ENCODE results near the gene CACNA2D1.

DNA sequence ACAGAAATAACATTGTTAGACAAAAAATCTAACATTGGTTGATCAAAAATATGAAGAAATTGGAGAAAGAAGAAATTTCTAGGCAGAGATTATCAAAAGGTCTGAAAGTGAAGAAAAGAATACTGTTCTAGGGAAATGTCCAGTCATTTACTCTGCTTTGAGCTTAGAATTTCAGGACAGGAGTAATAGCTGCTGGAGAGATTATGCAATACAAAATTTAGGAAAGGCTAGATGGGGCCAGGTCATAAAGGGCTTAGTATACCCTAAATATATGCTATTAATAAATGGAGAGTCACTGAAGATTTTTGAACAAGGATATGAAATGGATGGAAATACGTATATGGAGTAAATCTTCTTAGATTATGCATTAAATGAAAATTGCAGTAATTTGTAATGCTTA is 279.2 kb downstream of the CACNA2D1 start:
- TF ChIP-seq EZH2 (IDR thresholded peaks at IDR 0.05) (no peak), EZH2phosphoT487 (IDR thresholded peaks at IDR 0.05) (no peak)
- TF ChIP-seq, protein P1, sequence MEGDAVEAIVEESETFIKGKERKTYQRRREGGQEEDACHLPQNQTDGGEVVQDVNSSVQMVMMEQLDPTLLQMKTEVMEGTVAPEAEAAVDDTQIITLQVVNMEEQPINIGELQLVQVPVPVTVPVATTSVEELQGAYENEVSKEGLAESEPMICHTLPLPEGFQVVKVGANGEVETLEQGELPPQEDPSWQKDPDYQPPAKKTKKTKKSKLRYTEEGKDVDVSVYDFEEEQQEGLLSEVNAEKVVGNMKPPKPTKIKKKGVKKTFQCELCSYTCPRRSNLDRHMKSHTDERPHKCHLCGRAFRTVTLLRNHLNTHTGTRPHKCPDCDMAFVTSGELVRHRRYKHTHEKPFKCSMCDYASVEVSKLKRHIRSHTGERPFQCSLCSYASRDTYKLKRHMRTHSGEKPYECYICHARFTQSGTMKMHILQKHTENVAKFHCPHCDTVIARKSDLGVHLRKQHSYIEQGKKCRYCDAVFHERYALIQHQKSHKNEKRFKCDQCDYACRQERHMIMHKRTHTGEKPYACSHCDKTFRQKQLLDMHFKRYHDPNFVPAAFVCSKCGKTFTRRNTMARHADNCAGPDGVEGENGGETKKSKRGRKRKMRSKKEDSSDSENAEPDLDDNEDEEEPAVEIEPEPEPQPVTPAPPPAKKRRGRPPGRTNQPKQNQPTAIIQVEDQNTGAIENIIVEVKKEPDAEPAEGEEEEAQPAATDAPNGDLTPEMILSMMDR (IDR thresholded peaks at IDR 0.05), result no peak

Data from neural progenitor cell (in vitro differentiated cells).